GM19240 (cell line): ENCODE measurements around the gene MDH1.

Experiments
- DNase-seq: peaks from one replicate; pipeline ENCODE4 v3.0.0; 2011; ENCODE audit warnings: low spot score; ENCODE audit not compliant: insufficient read length

The MDH1 gene

DNA sequence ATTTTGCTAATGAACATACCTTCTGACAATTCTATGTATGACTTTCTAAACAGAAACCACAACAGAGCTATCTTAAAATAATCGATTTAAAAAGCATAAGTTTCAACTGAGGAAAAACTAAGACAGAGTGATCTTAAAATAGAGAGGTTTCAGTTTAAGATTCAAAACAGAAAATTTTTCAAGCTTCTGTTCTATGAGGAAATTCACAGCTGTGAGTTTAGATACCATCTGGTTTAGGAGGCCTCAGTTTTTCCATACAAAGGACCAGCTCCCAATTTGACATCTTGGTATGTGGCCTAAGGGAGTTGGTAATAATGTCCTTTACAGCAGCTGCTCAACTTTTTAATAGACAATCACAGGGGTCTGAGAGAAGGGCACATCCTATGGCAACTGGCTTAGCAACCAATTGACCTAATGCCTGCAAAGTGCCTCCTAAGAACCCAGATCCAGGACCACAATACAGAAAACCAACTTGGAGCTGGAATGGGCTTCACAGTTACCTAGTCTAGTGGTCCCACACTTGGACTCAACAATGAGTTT, 39.7 kb downstream of the MDH1 start:
- DNase-seq: no peak

DNA sequence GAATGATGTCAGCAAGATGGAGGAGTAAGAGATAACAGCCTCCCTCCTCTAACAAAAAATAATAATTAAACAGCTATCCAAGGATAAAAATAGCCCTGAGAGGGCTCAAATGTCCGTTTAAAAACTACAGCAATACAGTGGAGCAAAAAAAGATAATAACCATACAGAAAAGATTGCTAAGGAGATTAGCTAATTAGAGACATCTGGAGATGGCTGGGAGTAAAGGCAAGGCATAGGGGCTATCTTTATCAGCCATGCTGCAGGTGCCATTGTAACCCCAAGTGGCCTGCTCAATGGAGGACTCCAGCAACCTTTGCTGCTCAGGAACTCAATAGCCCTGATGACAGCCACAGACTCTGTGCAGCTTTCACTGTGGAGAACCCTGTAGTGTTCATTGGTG, 42.7 kb downstream of the MDH1 start:
- DNase-seq: no peak

DNA sequence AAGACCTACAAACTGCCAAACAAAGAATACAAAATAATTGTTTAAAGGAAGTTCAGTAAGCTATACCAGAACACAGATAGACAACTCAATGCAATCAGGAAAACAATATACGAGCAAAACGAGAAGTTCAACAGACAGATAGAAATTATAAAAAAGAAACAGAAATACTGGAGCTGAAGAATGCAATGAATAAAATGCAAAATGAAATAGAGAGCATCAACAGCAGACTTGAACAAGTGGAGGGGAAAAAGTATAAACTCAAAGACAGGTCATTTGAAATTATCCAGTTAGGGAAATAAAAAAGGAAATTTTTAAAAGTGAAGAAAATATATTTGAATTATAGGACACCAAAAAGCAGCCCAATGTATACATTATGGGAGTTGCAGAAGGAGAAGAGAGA, 43.6 kb downstream of the MDH1 start:
- no peak for DNase-seq

DNA sequence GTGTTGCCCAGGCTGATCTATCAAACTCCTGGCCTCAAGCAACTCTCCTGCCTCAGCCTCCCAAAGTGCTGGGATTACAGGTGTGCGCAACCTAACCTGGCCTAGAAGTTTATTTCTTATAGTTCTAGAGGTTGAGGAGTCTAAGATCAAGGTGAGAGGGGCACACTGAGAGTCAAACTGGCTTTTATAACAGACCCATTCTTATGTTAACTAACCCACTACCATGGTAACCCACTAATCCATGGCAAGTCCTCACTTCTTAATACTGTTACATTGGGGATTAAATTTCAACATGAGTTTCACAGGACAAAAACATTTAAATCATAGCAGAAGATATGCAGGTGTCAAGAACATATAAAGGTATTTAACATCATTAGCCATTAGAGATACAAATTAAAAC, 50.6 kb downstream of the MDH1 start:
- DNase-seq: no peak

DNA sequence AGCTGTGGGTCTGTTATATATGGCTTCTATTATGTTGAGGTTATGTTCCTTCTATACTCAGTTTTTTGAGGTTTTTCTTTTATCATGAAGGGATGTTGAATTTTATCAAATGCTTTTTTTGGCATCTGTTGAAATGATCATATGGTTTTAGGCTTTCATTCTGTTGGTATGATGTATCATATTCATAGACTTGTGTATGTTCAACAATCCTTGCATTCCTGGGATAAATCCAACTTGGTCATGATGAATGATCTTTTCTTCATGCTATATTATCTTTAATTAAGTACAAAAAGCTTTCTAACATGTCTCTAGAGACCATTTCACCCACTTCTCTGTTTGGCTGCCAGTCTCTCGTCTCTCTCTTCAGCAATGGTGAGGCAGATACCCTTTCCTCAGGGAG, 54.2 kb downstream of the MDH1 start:
- DNase-seq: no peak

DNA sequence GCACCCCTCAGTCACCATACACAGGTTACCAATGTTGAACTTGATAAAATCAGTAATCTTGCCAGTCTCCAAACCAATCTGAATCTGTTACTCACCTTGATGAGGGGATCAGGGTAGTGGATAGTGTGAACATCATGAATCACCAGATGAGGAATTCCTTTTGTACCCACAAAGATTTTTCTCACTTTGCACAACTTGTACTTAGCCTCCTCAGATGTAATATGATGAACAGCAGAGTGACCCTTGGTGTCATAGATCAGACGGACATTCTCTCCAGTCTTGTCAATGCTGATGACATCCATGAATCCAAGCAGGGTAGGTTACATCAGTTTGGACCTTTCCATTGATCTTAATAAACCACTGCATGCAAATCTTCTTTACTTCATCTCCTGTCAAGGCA, 54.7 kb downstream of the MDH1 start:
- DNase-seq: no peak

DNA sequence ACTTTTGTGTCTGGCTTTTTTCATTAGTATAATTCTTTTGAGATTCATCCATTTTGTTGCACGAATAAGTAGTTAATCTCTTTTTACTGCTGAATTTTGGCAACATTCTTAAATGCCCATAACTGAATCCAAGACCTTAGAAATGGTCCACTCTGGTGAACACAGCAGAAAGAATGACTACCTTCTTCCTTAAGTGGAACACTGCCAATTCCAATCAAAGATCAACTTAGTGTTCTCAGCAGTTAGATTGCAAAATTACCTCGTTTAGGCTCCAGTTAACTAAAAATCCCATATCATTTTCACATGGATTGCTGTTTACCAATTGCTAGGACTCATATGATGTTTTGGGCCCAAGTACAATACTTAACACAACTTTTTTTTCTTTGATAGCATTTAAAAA, 59.9 kb downstream of the MDH1 start:
- no peak for DNase-seq

DNA sequence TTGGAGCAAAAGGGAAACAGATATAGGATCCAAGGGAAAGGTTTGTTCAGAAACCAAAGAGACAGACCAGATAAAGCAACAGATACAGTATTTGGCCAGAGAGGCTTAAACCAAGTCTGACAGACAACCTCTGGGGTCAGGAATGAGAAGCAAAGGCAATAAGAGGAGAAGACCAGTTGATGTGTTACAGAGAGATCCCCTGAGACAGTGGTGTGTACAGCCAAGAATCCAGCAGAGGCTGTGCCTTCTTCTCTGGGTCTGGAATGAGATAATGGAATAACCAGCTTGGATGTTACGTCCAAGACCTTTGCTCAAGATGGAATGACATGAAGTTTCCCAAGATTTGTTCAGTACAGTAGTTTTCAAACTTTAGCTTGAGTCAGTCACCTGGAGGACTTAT, 61.1 kb downstream of the MDH1 start:
- no peak for DNase-seq

DNA sequence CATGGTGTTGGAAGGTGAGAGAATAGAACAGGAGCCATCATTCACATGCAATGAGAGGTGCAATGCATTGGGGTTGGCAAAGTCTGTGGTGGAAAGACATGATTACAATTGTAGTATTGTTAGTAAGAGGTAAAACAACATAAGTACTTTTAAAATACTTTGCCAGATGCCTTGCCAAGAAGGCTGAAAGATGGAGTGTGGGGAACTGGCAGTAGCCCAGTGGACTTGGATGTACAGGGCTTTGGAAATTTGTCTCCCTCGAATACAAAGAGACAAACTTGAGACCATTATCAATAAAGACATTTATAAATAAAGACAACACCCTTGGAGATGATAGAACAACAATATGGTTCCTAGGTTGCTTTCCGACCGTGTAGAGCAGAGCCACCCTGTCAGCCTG, 62.0 kb downstream of the MDH1 start:
- DNase-seq: no peak

DNA sequence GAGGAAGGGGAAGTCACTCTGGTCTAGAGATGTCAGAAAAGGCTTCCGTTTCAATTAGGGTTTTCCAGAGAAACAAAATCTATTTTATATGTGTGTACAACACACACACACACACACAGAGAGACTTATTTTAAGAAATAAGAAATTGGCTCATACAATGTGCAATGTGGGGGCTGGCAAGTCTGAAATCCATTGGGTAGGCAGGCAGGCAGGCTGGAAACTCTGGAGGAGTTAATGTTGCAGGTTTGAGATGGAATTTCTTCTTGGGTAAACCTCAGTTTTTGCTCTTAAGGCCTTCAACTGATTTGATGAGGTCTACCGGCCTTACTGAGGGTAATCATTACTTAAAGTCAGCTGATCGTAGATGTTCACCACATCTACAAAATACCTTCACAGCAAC, 62.6 kb downstream of the MDH1 start:
- DNase-seq: no peak

DNA sequence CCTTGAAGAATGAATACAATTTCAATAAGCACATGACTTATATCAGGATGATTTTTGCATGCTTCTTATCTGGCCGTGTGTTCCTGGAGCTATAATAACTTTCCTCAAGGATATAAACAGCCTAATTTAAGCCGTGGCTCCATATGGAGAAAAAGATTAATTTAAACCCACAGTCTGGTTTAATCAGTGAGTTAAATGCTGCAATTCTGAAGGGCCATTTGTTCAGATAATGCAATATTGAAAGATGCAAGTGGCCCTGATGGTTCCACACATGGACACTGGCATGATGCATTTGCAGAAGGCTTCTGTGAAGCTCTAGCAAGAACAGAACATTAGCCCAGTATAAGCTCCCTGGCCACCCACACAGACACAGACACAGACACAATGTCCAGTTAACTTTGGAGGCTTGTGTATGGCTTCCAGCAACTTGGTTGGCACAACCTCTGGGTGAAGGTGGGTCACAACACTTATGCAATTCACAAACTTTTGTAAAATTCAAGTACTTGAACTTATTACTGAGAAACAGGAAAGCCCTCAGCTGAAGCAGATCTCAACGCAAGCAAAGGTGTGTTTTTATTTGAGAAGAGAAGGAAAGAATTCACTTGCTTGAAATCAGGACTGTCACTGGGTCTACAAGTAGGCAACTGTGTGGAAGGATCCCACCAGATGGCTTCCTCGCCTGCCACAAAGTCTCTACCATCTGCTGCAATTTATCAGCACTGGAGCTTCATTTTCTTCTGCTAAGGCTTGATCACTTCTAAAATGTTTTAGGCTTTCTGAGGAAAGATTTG, 63.3 kb downstream of the MDH1 start:
- DNase-seq: no peak

DNA sequence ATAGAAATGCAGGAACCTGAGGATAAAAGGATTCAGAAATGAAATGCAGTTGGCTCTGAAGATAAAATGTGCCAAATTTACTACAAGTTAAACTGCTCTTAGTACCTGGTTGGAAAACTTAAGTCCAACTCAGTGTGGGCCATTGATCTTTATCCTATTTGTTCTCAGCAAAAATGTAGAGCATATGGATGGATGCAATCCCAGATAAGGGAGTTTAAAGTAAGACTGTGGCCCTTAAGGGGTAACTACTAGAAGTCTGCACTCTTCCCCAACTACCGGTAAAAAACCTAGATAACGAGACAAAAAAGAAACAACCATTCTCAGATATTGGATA, 63.9 kb downstream of the MDH1 start:
- no peak for DNase-seq

DNA sequence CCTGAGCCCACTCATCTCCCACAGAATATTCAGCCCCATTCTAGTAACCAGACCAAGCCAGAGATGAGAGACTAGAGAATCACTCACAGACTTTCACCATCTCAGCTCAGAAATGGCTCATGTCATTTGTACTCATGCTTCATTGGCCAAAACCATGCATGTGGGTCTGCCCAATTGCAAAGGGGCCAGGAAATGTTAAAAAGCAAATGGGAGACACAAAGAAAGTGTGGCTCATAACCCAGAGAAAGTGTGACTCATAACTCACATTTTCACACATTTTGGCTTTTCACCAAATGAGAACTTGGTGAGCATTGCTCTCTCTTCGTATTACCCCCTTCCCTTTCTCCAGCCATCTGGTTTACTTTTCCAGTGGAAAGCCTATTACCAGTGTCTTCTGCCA, 66.2 kb downstream of the MDH1 start:
- DNase-seq: no peak
